Keratinocyte (primary cell): ENCODE results near the gene CD46.

Experiments used
- CTCF ChIP-seq, 3 experiments: IDR thresholded peaks in 1 of 3; conservative IDR thresholded peaks in 1 of 3; optimal IDR thresholded peaks in 1 of 3; 2 replicates in 2 of 3; 3 replicates in 1 of 3; pipeline versions ENCODE3 to v1.5.1; 2011; ENCODE audit warnings: low read length in 3 of 3, mild to moderate bottlenecking in 3 of 3, moderate library complexity in 2 of 3, control low read depth in 1 of 3, inconsistent platforms in 1 of 3; ENCODE audit not compliant: insufficient read depth in 2 of 3; ENCODE audit errors: extremely low read depth in 1 of 3
- EZH2 ChIP-seq: IDR thresholded peaks from one replicate; pipeline ENCODE4 v1.6.1; 2012; ENCODE audit warnings: inconsistent platforms, mild to moderate bottlenecking, low read length, moderate library complexity

- TF ChIP-seq CTCF (optimal IDR thresholded peaks at IDR 0.05 in 1 of 3, IDR thresholded peaks at IDR 0.05 in 1 of 3, conservative IDR thresholded peaks at IDR 0.05 in 1 of 3; ENCODE audit: extremely low read depth in 1 of 3, insufficient read depth in 2 of 3, low read length in 3 of 3): peak in 1 of 3 experiments; percentile 33
- no peak for TF ChIP-seq EZH2
Observed at GRCh38 chr1:207713529-207713928, 38.3 kb upstream of the CD46 start.
